Hematopoietic multipotent progenitor cell (in vitro differentiated cells): ENCODE measurements around the gene CAPN9. TPM values are rescaled to one million over a fixed set of nuclear protein-coding genes. Genes with fewer than 3 reads are reported as not detected.
"Not testable (repeated sequence)": the region's sequence is repeated elsewhere in the genome, so short reads cannot be mapped to it uniquely, and the experiment has no call there.

ENCODE experiments used
- DNase-seq, 3 donors: peaks; one replicate each; pipeline ENCODE4 v3.0.0-alpha.2; 2011 to 2015; ENCODE audit warnings: low read depth in 2 of 3, low spot score in 2 of 3
- total RNA-seq: library from RNA; depleted of rRNA; stranded (reverse); fragments of >200 nt; gene quantifications from one replicate; pipeline ENCODE4 v1.2.3, GENCODE V29; 2012

Gene CAPN9
- total RNA-seq, 1 donor: not detected

DNA sequence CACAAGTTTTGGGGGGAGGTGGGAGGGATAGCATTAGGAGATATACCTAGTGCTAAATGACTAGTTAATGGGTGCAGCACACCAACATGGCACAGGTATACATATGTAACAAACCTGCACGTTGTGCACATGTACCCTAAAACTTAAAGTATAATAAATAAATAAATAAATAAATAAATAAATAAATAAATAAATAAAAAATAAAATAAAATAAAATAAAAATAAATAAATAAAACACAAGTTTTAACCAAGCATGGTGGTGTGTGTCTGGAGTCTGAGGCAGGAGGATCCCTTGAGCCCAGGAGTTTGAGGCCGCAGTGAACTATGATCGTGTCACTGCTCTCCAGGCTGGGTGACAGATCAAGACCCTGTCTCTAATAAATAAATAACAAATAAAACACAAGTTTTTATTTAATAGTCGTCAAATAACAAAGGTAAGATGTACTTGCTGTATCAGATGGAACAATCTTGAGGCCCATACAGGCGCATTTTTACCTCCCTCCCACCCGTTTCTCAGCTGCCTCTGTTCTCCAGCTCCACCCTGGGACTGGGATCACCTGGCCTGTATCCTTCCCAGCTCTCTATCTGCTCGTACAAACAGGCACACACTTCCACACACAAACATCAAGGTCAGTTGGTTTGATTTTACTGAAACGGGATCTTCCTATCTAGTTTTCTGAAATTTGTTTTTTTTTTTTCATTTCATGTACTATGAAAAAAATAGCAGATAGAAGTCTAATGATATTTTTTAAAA lies 20.8 kb downstream of the CAPN9 start:
- not testable (repeated sequence) for DNase-seq

DNA sequence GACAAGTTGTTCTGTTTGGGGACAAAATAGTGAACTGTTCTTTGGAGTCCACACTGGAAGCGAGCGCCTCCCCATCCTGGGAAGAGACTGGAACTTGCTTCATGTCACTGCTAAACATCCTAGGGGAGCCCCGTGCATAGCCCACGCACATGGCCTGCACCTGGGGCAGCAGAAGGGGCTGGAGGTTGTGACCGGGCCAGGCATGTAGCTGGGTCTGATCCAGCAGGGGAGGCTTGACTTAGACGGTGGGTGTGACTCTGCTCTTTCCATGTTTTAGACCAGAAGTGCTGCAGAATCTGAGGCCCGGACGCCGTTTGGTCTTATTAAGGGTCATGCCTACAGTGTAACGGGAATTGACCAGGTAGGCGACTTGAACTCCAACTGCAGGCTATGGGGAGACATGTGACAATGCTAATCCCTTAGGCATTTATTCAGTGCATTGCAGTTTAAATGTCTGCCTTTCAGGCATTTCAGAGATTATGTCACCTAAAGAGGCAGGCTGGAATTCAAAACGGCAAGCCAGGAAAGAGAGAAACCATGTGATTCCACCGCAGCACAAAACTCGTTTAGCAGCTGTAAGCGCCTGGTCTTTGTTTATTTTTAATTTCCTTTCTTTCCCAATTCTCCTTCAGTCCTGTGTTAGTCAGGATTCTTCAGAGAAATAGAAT lies 21.8 kb downstream of the CAPN9 start:
- no peak for DNase-seq

DNA sequence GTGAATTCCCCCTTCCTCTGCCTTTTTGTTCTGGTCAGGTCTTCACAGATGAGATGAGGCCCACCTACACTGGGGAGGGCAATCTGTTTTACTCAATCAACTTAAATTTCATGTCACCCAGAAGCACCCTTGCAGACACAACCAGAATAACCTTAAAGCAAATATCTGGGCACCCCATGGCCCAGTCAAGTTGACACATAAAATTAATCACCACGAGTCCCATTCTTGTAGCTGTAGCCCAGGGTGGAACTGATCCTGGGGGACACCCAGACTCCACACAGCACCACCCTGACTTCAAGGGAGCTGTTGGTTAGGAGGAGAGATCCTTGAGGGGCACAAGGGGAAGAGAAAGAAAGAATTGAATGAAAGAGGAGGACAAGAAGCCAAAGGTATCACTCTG lies 23.1 kb downstream of the CAPN9 start:
- DNase-seq: no peak

DNA sequence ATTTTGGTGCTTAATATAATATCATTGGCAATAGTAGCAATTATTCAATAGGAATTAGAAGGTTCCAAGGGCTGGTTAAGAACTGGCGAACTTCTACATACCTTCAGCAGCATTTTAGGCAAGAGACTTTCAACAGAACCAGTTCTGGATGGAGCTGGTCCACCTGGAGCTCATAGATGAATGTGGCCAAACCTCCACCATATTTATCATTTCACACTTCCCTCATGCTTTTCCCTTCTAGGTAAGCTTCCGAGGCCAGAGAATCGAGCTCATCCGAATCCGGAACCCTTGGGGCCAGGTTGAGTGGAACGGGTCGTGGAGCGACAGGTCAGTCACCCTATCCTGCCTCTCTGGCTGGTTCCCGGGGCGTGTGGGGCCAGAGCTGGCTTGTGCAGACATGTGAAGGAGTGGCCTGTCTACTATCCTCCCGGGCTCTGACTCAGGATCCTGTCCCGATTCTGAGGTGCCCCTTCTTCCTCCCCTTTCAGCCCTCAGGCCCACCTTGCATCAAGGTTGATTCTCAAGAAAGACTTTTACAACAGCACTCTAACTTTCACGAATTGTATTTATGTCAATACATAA lies 24.7 kb downstream of the CAPN9 start:
- DNase-seq: no peak

DNA sequence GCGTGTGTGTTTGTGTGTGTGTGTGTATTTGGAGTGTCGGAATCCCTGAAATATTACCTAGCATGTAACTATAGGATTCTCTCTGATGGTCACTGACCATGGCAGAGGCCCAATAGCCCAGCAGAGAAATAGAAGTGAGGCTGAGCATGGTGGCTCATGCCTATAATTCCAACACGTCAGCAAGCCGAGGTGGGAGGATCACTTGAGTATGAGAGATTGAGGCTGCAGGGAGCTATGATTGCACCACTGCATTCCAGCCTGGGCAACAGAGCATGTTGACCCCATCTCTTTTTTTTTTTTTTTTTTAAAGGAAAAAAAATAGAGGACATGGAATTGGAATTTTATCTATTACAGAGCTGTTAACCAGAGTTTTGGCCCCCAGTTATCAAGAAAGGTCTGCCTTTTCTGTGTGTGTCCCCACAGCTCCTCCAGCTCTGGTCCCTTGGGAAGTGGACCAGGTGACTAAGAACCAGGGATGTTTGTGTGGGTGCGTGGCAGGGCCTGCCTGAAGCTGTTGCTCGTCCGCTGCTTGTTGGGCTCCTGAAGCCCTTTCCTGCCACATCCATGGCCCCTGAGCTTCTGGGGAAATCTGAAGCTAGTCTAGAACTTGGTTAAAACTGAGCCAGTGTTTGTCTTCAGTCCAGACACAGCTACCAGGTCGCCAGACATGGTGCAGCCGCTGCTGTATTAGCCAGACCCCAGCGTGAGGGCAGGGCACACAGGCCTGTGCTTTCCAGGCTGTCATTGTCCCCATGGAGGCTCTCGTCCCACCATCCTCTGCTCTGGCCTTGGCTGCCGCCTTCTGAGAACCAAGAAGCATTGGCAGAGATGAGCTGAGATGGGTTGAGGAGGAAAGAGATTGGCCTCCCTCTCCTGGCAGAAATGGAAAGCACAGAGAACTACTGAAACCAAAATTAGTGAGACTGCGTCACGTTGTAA lies 25.5 kb downstream of the CAPN9 start:
- DNase-seq: peak in 2 of 3 donors; percentile 13 to 29

DNA sequence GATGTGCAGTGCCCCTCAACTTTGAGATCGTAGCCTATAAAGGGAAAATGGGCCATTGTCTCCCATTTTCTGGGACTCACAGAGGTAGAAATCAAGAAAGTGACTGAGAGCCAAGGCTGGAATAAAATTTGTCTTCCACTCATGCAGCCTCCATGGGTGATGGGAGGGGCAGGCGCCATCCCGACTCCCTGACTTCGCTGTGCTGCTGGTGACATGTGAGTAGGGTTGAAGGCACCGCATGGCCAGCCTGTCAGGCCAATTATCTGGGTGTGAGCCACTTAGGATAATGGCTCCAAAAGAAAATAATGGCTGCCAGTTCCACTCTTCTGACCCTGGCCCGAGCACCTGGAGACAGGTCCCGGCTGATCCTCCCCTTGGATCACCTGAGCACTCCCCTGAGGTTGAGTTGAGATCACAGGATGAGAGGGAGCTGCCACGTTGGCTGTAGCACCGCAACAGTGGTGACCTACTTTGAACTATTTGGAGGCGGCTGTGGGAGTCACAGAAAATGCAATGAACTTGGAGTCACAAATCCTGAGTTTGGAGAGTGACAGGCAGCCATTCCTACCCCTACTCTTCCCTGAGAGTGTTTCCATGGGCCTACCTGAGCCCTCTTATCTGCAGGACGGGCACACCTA lies 26.3 kb downstream of the CAPN9 start:
- no peak for DNase-seq

DNA sequence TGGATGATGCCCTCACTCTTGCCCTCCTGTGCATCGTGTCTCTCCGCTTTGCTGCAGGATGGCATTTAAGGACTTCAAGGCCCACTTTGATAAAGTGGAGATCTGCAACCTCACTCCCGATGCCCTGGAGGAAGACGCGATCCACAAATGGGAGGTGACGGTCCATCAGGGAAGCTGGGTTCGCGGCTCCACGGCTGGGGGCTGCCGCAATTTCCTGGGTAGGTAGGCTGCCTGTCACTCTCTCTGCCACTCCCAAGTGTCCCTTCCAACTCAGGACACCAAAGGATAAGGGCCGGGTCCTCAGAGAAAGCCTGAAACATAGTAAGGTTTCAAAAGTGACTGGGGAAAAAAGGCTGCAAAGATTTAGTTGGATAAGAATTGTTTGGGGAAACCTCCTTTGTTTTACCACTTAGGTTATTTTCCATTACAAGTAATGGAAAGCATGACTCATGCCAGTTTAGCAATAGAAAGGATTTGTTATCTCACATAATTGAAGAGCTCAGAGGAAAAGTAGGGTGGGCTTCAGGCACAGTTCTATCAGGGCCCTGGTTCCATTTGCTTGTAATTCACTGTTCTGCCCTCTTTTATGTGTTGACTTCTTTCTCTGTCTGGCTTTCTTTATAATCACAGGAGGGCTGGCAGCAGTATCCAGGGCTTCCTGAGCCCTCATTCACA lies 31.9 kb downstream of the CAPN9 start:
- DNase-seq: no peak

DNA sequence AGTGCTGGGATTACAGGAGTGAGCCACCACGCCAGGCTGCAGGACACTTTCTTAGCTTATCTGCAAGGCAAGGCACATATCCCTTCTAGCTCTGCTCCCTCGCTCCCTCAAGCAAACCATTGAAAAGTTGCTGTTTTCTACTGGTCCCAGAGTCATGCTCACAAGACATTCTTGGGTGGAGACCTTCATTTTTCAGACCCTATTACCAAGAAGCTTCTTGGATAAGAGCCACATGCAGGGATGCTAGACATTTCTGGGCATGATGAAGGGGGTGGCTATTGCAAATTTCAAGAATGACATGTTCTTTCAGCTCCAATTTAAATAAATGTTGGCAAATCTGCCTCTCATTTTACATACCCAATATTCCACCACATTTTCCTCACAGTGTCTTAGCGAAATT lies 33.9 kb downstream of the CAPN9 start:
- DNase-seq: no peak

DNA sequence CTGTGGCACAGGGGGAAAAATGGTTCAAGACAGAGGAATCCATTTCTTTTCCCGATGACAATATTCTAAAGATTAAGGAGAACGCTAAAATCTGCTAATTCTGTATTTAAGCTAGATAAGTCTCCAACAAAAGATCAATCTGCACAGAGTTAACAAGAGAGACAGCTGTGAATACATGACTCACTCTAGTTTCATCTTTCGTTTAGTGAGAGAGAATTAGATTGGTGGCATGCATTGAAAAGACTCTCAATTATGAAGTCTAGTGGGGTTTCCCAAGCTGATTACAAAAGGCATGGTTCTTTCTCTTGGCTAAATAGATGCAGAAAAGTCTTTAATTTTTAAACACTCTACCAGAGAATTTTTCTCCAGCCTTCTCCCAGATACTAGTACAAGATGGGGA lies 34.4 kb downstream of the CAPN9 start:
- DNase-seq: no peak

DNA sequence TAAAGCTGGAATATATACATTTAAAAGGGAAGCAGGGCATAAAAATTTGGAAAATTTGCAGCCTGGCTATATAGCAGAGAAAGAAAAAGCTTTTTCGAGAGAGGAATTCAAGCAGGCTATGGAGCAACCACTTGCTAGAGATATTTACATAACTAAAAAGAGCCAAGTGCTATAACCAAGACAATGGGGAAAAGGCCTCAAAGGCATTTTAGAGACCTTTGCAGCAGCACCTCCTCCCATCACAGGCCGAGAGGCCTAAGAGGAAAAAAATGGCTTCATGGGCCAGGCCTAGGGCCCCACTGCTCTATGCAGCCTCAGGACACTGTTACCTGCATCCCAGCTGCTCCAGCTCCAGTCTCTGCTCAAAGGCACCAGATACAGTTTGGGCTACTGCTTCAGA lies 37.0 kb downstream of the CAPN9 start:
- DNase-seq: no peak

DNA sequence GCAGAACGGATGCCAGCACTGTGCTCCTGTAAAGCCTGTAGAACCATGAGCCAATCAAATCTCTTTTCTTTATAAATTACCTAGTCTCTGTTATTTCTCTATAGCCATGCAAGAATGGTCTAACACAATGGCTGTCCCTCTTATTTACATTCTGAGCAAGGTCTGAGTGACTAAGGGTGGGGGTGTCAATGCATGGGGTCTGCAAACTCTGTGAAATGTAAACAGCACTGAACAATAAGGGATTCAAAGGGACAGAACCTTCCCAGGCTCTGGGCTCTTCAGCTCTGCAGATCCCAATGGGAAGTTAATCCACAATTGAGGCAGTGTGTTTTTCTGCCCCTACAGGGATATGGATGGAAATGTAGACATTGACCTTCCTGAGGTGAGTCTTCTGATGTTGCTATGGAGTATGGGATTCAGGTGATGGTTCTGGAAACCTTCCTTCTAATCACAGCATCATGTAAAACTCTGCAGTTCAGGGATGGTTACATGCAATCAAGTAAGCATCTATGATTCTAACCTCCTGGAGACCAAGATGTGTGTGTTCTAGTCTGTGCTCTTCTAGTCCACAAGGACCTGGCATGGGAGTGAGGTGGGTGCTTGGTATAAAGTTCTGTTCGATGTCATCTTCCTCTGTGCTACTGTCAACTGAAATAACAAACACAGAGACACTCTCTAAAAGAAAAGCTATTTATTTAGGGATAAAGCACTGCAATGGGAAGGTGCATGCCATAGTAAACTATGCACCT lies 38.6 kb downstream of the CAPN9 start:
- no peak for DNase-seq

DNA sequence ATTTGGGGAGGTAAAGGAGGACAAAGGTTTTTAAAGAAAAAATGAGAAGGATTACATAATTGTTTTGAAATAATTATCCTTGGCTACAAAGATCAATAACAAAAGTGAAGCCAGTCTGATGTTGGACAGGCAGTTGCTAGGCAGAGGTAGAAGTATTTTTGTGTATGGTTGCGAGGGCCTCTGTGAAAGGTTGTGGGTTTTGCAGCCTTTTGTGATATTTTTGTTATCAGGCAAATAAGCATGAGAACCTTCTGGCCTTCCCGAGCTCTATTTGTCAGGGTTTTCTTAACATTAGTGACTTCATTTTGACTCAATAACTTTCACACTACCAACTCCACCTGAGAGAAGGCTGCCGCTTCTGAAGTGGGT lies 39.2 kb downstream of the CAPN9 start:
- no peak for DNase-seq

DNA sequence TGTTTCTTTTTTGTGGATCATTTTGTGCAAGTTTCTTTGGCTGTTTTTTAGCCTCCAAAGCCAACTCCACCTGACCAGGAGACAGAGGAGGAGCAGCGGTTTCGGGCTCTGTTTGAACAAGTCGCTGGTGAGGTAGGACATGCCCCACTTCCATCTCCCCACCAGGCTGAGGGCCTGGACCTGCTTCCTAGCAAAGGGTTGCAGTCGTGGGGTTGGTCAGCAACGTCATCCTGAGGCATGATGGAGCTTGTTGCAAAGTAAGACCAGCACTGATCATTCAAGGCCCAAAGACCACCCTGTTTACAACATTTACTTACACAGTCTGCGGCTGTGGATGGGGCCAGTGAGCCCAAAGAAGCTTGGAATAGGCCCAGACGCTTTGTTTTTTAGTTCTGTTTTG lies 40.3 kb downstream of the CAPN9 start:
- DNase-seq: no peak

DNA sequence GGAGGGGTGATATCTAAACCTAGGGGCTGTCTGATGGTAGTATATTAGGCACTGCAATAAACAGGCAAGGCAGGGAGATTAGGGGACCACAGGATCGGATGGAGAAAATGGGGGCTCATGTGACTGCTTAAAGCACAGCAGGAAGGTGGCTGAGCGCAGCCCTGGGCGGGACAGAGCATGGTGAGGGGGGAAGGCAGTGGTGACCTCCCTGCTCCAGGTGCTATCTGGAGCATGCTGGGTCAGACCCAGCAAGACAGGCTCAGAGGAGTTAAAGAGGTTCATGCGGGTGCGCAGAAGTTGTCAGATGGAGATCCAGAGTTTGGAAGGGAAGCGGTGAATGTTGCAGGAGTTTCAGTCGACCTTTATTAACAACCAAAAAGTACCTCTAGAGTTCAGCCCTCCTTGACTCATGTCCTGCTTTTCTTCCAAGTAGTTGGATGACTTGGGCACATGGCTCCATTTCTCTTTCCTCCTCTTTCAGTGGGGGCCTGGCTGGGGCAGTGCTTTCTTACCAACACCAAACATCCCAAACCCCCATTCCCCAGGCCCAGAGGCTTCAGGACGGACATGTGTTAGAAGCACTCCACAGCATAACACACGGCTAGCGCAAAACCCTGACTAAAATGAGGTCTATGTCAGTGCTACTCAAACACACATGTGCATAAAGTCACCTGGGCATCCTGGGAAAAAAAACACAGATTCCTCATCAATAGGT lies 41.5 kb downstream of the CAPN9 start:
- DNase-seq: no peak

DNA sequence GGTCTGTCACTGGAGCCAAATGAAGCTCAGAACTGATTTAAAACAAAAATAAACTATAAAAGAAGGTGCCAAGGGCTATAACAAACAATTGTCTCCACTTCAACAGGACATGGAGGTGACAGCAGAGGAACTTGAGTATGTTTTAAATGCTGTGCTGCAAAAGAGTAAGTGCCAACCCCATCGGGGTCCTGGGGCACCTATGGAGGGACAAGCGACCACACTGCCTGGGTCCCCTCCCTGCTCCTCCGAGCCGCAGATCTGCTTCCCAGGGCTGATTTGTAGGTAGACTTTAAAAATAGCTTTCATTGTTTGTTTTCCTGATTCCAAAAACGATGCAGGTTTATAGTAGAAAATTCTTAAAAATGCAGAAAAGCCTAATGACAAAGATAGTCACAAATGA lies 42.8 kb downstream of the CAPN9 start:
- no peak for DNase-seq

DNA sequence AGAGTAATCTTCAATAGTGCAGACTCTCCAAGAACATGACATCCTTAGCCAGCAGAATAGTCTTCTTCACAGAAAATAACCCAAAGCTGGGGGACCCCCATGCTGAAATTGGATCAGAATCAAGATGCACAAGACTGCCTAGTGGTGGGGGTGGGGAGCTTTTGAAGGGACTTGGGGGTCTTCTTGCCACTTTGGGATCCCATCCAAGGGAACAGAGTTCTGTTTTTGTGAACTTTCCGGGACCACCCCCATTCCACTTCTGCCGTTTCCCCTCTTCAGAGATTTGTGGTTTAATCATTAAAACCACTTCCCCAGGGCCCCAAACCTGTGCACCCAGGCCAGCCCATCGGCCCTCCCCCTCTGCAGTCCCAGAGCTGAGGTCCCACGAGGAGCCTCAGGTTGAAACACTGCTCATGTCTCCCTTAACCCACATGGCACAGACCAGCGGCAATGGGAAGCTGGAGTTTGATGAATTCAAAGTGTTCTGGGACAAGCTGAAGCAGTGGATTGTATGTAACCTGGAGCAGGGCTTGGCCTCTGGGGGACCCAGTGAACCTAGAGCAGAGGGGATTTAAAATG lies 44.9 kb downstream of the CAPN9 start:
- DNase-seq: no peak

DNA sequence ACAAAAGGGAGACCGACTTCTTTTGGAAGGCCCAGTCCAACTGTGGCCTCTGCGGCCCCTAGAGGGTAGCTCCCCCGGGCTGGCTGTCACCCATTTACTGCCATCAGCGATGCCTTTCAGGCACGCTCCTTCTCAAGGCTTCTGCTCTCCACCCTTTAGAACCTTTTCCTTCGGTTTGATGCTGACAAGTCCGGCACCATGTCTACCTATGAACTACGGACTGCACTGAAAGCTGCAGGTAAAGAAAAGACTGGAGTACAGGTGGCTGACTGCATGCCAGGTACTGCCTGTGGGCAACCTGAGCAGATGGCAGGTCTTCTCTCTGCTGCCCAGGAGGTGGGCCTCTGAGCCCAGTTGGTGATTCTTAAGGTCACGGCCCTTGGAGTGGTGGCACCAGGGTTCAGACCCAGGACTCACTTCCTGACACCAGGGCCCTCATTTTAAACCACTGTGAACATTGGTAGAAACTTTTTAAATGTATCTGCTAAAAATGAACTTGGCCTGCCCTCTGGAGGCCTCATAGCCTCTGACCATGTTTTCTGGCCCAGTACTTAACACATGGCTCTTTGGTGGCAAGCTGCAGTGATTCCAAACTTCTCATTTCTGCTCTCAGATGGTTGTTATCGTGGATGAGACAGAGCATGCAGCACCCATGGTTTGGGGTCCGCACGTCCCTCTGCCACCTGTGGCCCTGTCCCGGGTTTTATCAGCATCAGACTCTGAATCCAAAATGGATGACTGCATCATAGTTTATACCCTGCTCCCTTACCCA lies 45.7 kb downstream of the CAPN9 start:
- DNase-seq: peak in 1 of 3 donors; percentile 7

DNA sequence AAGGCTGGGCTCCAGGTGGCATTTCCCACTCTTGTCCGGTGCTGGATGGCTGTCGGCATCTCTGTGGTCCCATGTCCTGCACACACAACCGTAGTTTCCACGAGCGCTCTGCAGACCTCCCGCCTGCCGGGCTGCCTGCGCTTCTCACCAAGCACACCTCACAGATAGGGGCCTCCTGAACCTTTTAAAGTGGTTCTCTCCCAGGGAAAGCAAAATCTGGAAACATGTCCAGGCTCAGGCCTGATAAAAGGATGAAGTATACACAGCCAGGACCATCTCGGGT lies 46.2 kb downstream of the CAPN9 start:
- no peak for DNase-seq
